Calu3 (cell line): Measurements from ENCODE around the gene ECI1. TPM values are rescaled to one million over a fixed set of nuclear protein-coding genes. Genes with fewer than 3 reads are reported as not detected.

Experiments
- BruUV-seq: library from RNA; stranded (reverse); fragments of 400-500 nt; replicated peaks from 2 replicates; lab custom pipeline; 2021; lab: Mats Ljungman, UMichigan
- CTCF ChIA-PET: fragments of 300-600 bp; sonication (Branson Sonifier 250); formaldehyde crosslinking; loops from one replicate; lab custom pipeline; 2022; ENCODE audit warnings: antibody characterized with exemption; lab: Charles Lee
- DNase-seq: peaks from one replicate; pipeline ENCODE4 v3.0.0; 2022
- H3K27ac Mint-ChIP-seq: one replicate; pipeline ENCODE4 v1.8.0; 2022; ENCODE audit warnings: mixed read lengths; ENCODE audit not compliant: unreplicated experiment
- H3K27me3 Mint-ChIP-seq: one replicate; pipeline ENCODE4 v1.8.0; 2022; ENCODE audit warnings: mixed read lengths; ENCODE audit not compliant: unreplicated experiment
- H3K36me3 Mint-ChIP-seq: one replicate; pipeline ENCODE4 v1.8.0; 2022; ENCODE audit warnings: mild to moderate bottlenecking, moderate library complexity, mixed read lengths; ENCODE audit not compliant: insufficient read depth, unreplicated experiment
- H3K4me1 Mint-ChIP-seq: one replicate; pipeline ENCODE4 v1.8.0; 2022; ENCODE audit warnings: mild to moderate bottlenecking, low read depth, mixed read lengths; ENCODE audit not compliant: unreplicated experiment
- H3K4me3 Mint-ChIP-seq: one replicate; pipeline ENCODE4 v1.8.0; 2022; ENCODE audit warnings: mild to moderate bottlenecking, low read depth, moderate library complexity, mixed read lengths; ENCODE audit not compliant: unreplicated experiment
- H3K9me3 Mint-ChIP-seq: one replicate; pipeline ENCODE4 v1.8.0; 2022; ENCODE audit warnings: low read depth, mixed read lengths; ENCODE audit not compliant: unreplicated experiment
- CTCF ChIP-seq: fragments of 200-600 bp; IDR thresholded peaks from one replicate; pipeline ENCODE4 v1.8.0; 2022; ENCODE audit warnings: antibody characterized with exemption; ENCODE audit not compliant: unreplicated experiment
- intact Hi-C: fragments of 100-400 bp; cut with micrococcal nuclease; formaldehyde crosslinking; loops from one replicate; pipeline ENCODE4 v1.10.0; 2022; ENCODE audit not compliant: unreplicated experiment
- total RNA-seq: library from RNA; stranded (reverse); gene quantifications from 2 replicates; pipeline ENCODE4 v1.2.3, GENCODE V29; 2022

The ECI1 gene
- total RNA-seq, 1 experiment from 2014 or later, result 85.7 TPM

DNA sequence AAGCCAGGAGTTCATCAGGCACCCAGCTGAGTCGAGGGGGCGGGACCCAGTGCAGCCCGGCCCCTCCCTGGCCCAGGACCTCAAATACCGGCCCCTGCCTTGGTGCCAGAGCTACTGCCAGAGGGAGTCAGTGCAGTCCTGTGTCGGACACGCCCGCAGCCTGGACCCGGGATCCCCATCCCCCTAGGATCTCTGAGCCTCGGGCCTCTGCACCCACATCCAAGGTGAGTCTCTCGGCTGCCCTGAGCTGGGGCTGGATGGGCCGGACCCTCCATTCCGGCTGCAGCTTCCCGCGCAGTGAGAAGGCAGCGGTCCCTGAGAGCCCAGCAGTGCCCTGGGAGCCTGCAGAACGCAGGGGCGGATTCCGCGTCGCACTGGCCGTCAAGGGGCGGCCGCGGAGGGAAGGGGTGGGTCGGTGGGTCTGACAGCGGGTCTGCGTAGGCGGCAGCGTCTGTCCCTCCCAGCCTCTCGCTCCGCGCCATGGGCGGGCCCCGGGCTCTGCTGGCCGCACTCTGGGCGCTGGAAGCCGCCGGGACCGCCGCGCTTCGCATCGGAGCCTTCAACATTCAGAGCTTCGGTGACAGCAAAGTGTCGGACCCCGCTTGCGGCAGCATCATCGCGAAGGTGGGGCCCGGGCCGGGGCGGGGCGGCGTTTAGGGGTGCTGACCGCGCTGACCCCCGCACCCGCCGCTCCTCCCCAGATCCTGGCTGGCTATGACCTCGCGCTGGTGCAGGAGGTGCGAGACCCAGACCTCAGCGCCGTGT is 14.9 kb downstream of the ECI1 start, which contains the start of gene DNASE1L2:
Gene DNASE1L2 (plus strand): TSS at position 108 of the 765 bp plus-strand sequence. CDS start 373 bp downstream, at position 481.
- H3K27me3 Mint-ChIP-seq, result no peaks in the 10 kb centered on the region

GRCh38 chr16:2235695-2236336 is 15.6 kb downstream of the ECI1 start:
- peaks cover 8% of the 10 kb centered on the region for H3K4me1 Mint-ChIP-seq
- H3K4me3 Mint-ChIP-seq, result peak overlapping the region; percentile 32
- H3K27ac Mint-ChIP-seq, result peak overlapping the region; percentile 31
- CTCF ChIA-PET, result no interaction called here
- H3K9me3 Mint-ChIP-seq, result no peaks in the 10 kb centered on the region
- TF ChIP-seq CTCF, result no peak
- no peak for DNase-seq
- H3K27me3 Mint-ChIP-seq, result no peaks in the 10 kb centered on the region
- intact Hi-C loops, result no loop called here
- H3K36me3 Mint-ChIP-seq, result peaks cover 68% of the 10 kb centered on the region
- no TSS peak for BruUV-seq

More for the DNA sequence above, 14.9 kb downstream of the ECI1 start, which contains the start of gene DNASE1L2:
- CTCF ChIA-PET, result no interaction called here
- TF ChIP-seq CTCF, result no peak
- Mint-ChIP-seq H3K36me3 (peaks cover 69% of the 10 kb centered on the region), H3K9me3 (no peaks in the 10 kb centered on the region), H3K27ac (peak within 1 kb of the TSS; percentile 31), H3K4me3 (peak within 1 kb of the TSS; percentile 32), H3K4me1 (peaks cover 8% of the 10 kb centered on the region)
- BruUV-seq, result no TSS peak
- no peak for DNase-seq
- intact Hi-C loops, result no loop called here

DNA sequence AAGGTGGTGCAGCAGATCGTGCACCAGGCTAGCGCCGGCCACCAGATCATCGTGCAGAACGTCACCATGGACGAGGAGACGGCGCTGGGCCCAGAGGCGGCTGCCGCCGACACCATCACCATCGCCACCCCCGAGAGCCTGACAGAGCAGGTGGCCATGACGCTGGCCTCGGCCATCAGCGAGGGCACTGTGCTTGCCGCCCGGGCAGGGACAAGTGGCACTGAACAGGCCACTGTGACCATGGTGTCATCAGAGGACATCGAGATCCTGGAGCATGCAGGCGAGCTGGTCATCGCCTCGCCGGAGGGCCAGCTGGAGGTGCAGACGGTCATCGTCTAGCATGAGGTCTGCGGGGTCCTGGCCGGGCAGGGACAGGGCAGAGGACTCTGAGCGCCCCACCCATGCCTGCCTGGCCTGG is 16.1 kb downstream of the ECI1 start:
- H3K27me3 Mint-ChIP-seq, result no peaks in the 10 kb centered on the region
- CTCF ChIA-PET, result no interaction called here
- peak overlapping the region; percentile 32 for H3K4me3 Mint-ChIP-seq
- H3K9me3 Mint-ChIP-seq, result no peaks in the 10 kb centered on the region
- peaks cover 72% of the 10 kb centered on the region for H3K36me3 Mint-ChIP-seq
- H3K27ac Mint-ChIP-seq, result peak overlapping the region; percentile 31
- no peak for TF ChIP-seq CTCF
- no peak for DNase-seq
- intact Hi-C loops, result no loop called here
- no TSS peak for BruUV-seq
- peaks cover 8% of the 10 kb centered on the region for H3K4me1 Mint-ChIP-seq

DNA sequence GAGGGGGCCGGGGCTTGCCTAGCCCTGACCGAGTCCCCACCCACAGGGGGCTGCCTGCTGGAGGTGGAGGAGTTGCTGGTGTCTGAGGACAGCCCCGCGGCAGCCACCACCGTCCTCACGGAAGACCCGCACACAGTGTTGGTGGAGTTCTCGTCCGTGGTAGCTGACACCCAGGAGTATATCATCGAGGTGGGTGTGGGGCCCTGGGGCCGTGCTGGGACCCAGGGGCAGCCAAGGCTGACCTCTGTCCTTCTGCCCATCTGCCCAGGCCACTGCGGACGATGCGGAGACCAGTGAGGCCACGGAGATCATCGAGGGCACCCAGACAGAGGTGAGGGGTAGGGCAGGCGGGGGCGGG is 16.6 kb downstream of the ECI1 start:
- no peak for DNase-seq
- no peak overlapping the region for H3K27ac Mint-ChIP-seq
- H3K27me3 Mint-ChIP-seq, result no peaks in the 10 kb centered on the region
- no TSS peak for BruUV-seq
- H3K4me1 Mint-ChIP-seq, result peaks cover 8% of the 10 kb centered on the region
- intact Hi-C loops, result no loop called here
- H3K36me3 Mint-ChIP-seq, result peaks cover 72% of the 10 kb centered on the region
- CTCF ChIA-PET, result no interaction called here
- peak overlapping the region; percentile 32 for H3K4me3 Mint-ChIP-seq
- H3K9me3 Mint-ChIP-seq, result no peaks in the 10 kb centered on the region
- TF ChIP-seq CTCF, result no peak
